Activated naive CD8-positive, alpha-beta T cell (primary cell): ENCODE results near the gene ARL6IP1.

Source experiments
- H3K27ac Mint-ChIP-seq: one replicate; pipeline ENCODE4 v1.8.0; 2021; ENCODE audit warnings: mixed read lengths
- H3K27me3 Mint-ChIP-seq: one replicate; pipeline ENCODE4 v1.8.0; 2021; ENCODE audit warnings: mixed read lengths
- H3K36me3 Mint-ChIP-seq: one replicate; pipeline ENCODE4 v1.8.0; 2021; ENCODE audit warnings: mixed read lengths
- H3K4me1 Mint-ChIP-seq: one replicate; pipeline ENCODE4 v1.8.0; 2021; ENCODE audit warnings: low read depth, mixed read lengths
- H3K4me3 Mint-ChIP-seq: one replicate; pipeline ENCODE4 v1.8.0; 2021; ENCODE audit warnings: mild to moderate bottlenecking, mixed read lengths
- H3K9me3 Mint-ChIP-seq: one replicate; pipeline ENCODE4 v1.8.0; 2021; ENCODE audit warnings: low read depth, mixed read lengths

The ARL6IP1 gene

GRCh38 chr16:18801145-18801972 lies at the start of gene ARL6IP1:
Gene ARL6IP1, minus strand, starts transcription at chr16:18801549. Its CDS starts 83 bp downstream, at chr16:18801466.
- Mint-ChIP-seq H3K27me3 (no peaks in the 10 kb centered on the region), H3K4me1 (peaks cover 53% of the 10 kb centered on the region), H3K27ac (peak within 1 kb of the TSS; percentile 95), H3K9me3 (no peaks in the 10 kb centered on the region), H3K4me3 (peak within 1 kb of the TSS; percentile 96), H3K36me3 (no peaks in the 10 kb centered on the region)

- H3K4me3 Mint-ChIP-seq, result no peak overlapping the region
- H3K9me3 Mint-ChIP-seq, result no peaks in the 10 kb centered on the region
- no peak overlapping the region for H3K27ac Mint-ChIP-seq
- H3K27me3 Mint-ChIP-seq, result no peaks in the 10 kb centered on the region
- H3K36me3 Mint-ChIP-seq, result peaks cover 11% of the 10 kb centered on the region
- no peaks in the 10 kb centered on the region for H3K4me1 Mint-ChIP-seq
Observed at GRCh38 chr16:18846416-18846815, 45.1 kb upstream of the ARL6IP1 start.

DNA sequence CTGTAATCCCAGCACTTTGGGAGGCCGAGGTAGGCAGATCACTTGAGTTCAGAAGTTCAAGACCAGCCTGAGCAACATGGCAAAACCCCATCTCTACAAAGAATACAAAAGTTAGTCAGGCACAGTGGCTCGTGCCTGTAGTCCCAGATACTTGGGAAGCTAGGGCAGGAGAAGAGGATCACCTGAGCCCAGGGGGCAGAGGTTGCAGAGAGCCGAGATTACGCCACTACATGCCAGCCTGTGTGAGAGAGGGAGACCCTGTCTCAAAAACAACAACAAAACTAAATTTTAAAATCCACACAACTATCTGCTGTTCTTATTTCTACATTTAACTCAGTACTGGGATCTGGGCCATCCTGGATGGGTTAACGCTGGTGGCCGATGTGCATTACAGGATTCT lies 41.2 kb upstream of the ARL6IP1 start:
- peaks cover 11% of the 10 kb centered on the region for H3K36me3 Mint-ChIP-seq
- H3K4me1 Mint-ChIP-seq, result peaks cover 2% of the 10 kb centered on the region
- H3K27me3 Mint-ChIP-seq, result no peaks in the 10 kb centered on the region
- no peaks in the 10 kb centered on the region for H3K9me3 Mint-ChIP-seq
- no peak overlapping the region for H3K4me3 Mint-ChIP-seq
- H3K27ac Mint-ChIP-seq, result no peak overlapping the region

- H3K27ac Mint-ChIP-seq, result peak overlapping the region; percentile 46
- H3K36me3 Mint-ChIP-seq, result peaks cover 11% of the 10 kb centered on the region
Observed at GRCh38 chr16:18841833-18842525, 40.6 kb upstream of the ARL6IP1 start.

GRCh38 chr16:18839555-18839954 lies 38.2 kb upstream of the ARL6IP1 start:
- no peaks in the 10 kb centered on the region for H3K27me3 Mint-ChIP-seq
- H3K36me3 Mint-ChIP-seq, result peaks cover 20% of the 10 kb centered on the region
- H3K9me3 Mint-ChIP-seq, result no peaks in the 10 kb centered on the region
- H3K4me1 Mint-ChIP-seq, result peaks cover 12% of the 10 kb centered on the region
- H3K4me3 Mint-ChIP-seq, result no peak overlapping the region
- H3K27ac Mint-ChIP-seq, result no peak overlapping the region

More at GRCh38 chr16:18841833-18842525, 40.6 kb upstream of the ARL6IP1 start:
- Mint-ChIP-seq H3K4me3 (no peak overlapping the region), H3K27me3 (no peaks in the 10 kb centered on the region), H3K9me3 (no peaks in the 10 kb centered on the region), H3K4me1 (peaks cover 7% of the 10 kb centered on the region)

DNA sequence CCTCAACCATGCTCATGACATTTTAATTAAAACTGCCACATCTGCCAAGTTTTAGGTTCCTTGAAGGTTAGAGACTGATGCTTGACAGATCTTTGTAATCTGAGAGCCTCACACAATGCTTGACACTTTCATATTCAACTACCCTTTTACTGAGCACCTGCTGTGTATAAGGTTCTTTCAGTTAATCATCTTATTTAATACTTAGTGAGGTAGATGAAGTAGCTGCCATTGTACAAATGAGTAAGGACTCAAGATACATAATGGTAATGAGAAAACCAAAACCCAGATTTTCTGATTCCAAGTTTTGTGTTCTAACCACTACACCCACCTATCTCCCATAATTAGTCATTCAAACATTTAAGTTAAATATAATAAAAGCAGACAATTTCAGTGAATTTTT lies 35.4 kb upstream of the ARL6IP1 start:
- H3K27me3 Mint-ChIP-seq, result no peaks in the 10 kb centered on the region
- H3K36me3 Mint-ChIP-seq, result peaks cover 22% of the 10 kb centered on the region
- H3K9me3 Mint-ChIP-seq, result no peaks in the 10 kb centered on the region
- no peak overlapping the region for H3K4me3 Mint-ChIP-seq
- peak overlapping the region; percentile 84 for H3K27ac Mint-ChIP-seq
- peaks cover 12% of the 10 kb centered on the region for H3K4me1 Mint-ChIP-seq

DNA sequence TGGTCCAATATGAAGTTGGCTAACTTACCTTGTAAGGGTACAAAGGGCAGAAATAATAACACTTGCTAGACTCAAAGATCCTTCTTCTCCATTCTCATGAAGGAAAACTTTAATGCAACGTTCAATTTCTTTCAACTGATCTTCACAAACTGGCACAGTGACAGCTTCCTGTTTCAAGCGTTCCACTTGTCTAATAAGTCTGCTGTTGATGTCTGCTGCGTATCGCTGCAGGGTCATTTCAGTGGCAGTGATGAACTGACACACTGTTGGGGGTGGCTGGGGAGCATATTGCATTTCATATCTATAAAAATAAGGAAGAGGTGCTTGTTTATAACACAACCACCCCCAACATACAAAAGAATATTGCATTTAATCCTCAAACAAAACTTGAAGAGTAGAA lies 33.5 kb upstream of the ARL6IP1 start:
- Mint-ChIP-seq H3K9me3 (no peaks in the 10 kb centered on the region), H3K4me1 (peaks cover 12% of the 10 kb centered on the region), H3K4me3 (no peak overlapping the region), H3K36me3 (peaks cover 18% of the 10 kb centered on the region), H3K27me3 (no peaks in the 10 kb centered on the region), H3K27ac (no peak overlapping the region)

- Mint-ChIP-seq H3K9me3 (no peaks in the 10 kb centered on the region), H3K4me1 (peaks cover 12% of the 10 kb centered on the region), H3K27me3 (no peaks in the 10 kb centered on the region), H3K36me3 (peaks cover 20% of the 10 kb centered on the region), H3K4me3 (no peak overlapping the region), H3K27ac (peak overlapping the region; percentile 0)
Observed at GRCh38 chr16:18833707-18834505, 32.6 kb upstream of the ARL6IP1 start.

- no peak overlapping the region for H3K27ac Mint-ChIP-seq
- peaks cover 19% of the 10 kb centered on the region for H3K36me3 Mint-ChIP-seq
- H3K27me3 Mint-ChIP-seq, result no peaks in the 10 kb centered on the region
- H3K4me3 Mint-ChIP-seq, result no peak overlapping the region
- peaks cover 10% of the 10 kb centered on the region for H3K4me1 Mint-ChIP-seq
- no peaks in the 10 kb centered on the region for H3K9me3 Mint-ChIP-seq
Observed at GRCh38 chr16:18832613-18833012, 31.3 kb upstream of the ARL6IP1 start.

DNA sequence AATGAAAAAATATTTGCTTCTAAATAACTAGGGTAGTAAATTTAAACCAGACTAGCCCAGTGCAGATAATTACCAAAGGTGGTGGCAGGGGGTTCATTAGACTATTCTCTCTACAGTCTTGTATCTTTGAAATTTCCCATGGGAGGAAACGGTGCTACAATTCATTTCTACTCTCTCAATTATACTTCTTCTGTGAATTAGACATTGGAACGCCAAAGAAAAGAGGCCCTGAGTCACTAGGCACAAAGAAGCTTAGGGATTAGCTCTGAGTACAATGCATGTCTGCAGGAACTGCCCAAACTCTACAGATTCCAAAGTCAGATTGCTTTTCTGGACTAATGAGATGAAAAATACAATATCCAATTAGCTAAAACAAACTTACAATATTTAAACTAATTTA lies 30.7 kb upstream of the ARL6IP1 start:
- H3K4me3 Mint-ChIP-seq, result no peak overlapping the region
- H3K27ac Mint-ChIP-seq, result no peak overlapping the region
- peaks cover 6% of the 10 kb centered on the region for H3K4me1 Mint-ChIP-seq
- H3K9me3 Mint-ChIP-seq, result no peaks in the 10 kb centered on the region
- peaks cover 19% of the 10 kb centered on the region for H3K36me3 Mint-ChIP-seq
- H3K27me3 Mint-ChIP-seq, result no peaks in the 10 kb centered on the region

GRCh38 chr16:18829251-18829650 lies 27.9 kb upstream of the ARL6IP1 start:
- H3K4me3 Mint-ChIP-seq, result no peak overlapping the region
- H3K9me3 Mint-ChIP-seq, result no peaks in the 10 kb centered on the region
- no peak overlapping the region for H3K27ac Mint-ChIP-seq
- no peaks in the 10 kb centered on the region for H3K4me1 Mint-ChIP-seq
- peaks cover 10% of the 10 kb centered on the region for H3K36me3 Mint-ChIP-seq
- H3K27me3 Mint-ChIP-seq, result no peaks in the 10 kb centered on the region

GRCh38 chr16:18827890-18828289 lies 26.5 kb upstream of the ARL6IP1 start:
- Mint-ChIP-seq H3K9me3 (no peaks in the 10 kb centered on the region), H3K36me3 (peaks cover 6% of the 10 kb centered on the region), H3K27ac (no peak overlapping the region), H3K27me3 (no peaks in the 10 kb centered on the region), H3K4me3 (no peak overlapping the region), H3K4me1 (no peaks in the 10 kb centered on the region)

- H3K9me3 Mint-ChIP-seq, result no peaks in the 10 kb centered on the region
- no peaks in the 10 kb centered on the region for H3K27me3 Mint-ChIP-seq
- no peak overlapping the region for H3K4me3 Mint-ChIP-seq
- peak overlapping the region; percentile 41 for H3K27ac Mint-ChIP-seq
- peaks cover 17% of the 10 kb centered on the region for H3K36me3 Mint-ChIP-seq
- peaks cover 12% of the 10 kb centered on the region for H3K4me1 Mint-ChIP-seq
Observed at GRCh38 chr16:18816286-18816685, 14.9 kb upstream of the ARL6IP1 start.

GRCh38 chr16:18811925-18812324 lies 10.6 kb upstream of the ARL6IP1 start:
- no peak overlapping the region for H3K27ac Mint-ChIP-seq
- no peaks in the 10 kb centered on the region for H3K4me1 Mint-ChIP-seq
- H3K9me3 Mint-ChIP-seq, result no peaks in the 10 kb centered on the region
- H3K27me3 Mint-ChIP-seq, result no peaks in the 10 kb centered on the region
- peaks cover 15% of the 10 kb centered on the region for H3K36me3 Mint-ChIP-seq
- no peak overlapping the region for H3K4me3 Mint-ChIP-seq

GRCh38 chr16:18809165-18809564 lies 7.8 kb upstream of the ARL6IP1 start:
- H3K27me3 Mint-ChIP-seq, result no peaks in the 10 kb centered on the region
- peak overlapping the region; percentile 22 for H3K27ac Mint-ChIP-seq
- H3K4me3 Mint-ChIP-seq, result no peak overlapping the region
- H3K4me1 Mint-ChIP-seq, result peaks cover 9% of the 10 kb centered on the region
- H3K9me3 Mint-ChIP-seq, result no peaks in the 10 kb centered on the region
- peaks cover 13% of the 10 kb centered on the region for H3K36me3 Mint-ChIP-seq
